Endothelial cell (in vitro differentiated cells): ENCODE data around the gene TNFRSF8. TPM values are rescaled to one million over a fixed set of nuclear protein-coding genes. Genes with fewer than 3 reads are reported as not detected.

Source experiments
- DNase-seq: peaks from one replicate; pipeline ENCODE4 v3.0.0; 2021; ENCODE audit warnings: low spot score
- H3K27ac Mint-ChIP-seq: one replicate; pipeline ENCODE4 v1.8.0; 2021; ENCODE audit warnings: mixed read lengths, inconsistent platforms; ENCODE audit not compliant: unreplicated experiment
- H3K27me3 Mint-ChIP-seq: one replicate; pipeline ENCODE4 v1.8.0; 2021; ENCODE audit warnings: mild to moderate bottlenecking, moderate library complexity, mixed read lengths, inconsistent platforms; ENCODE audit not compliant: unreplicated experiment
- H3K36me3 Mint-ChIP-seq: one replicate; pipeline ENCODE4 v1.8.0; 2021; ENCODE audit warnings: mild to moderate bottlenecking, low read depth, mixed read lengths, inconsistent platforms; ENCODE audit not compliant: unreplicated experiment
- H3K4me1 Mint-ChIP-seq: one replicate; pipeline ENCODE4 v1.8.0; 2021; ENCODE audit warnings: mild to moderate bottlenecking, mixed read lengths, inconsistent platforms; ENCODE audit not compliant: unreplicated experiment
- H3K4me3 Mint-ChIP-seq: one replicate; pipeline ENCODE4 v1.8.0; 2021; ENCODE audit warnings: mild to moderate bottlenecking, mixed read lengths, inconsistent platforms; ENCODE audit not compliant: unreplicated experiment
- H3K9me3 Mint-ChIP-seq: one replicate; pipeline ENCODE4 v1.8.0; 2021; ENCODE audit warnings: mixed read lengths, inconsistent platforms; ENCODE audit not compliant: unreplicated experiment
- total RNA-seq: library from RNA; stranded (reverse); fragmentation: NEBNext Ultra II Directional; extraction: Animal tissue kit (Norgen Biotek cat#: 25700); gene quantifications from one replicate; pipeline ENCODE4 v1.2.1, GENCODE V29; 2021; ENCODE audit not compliant: unreplicated experiment
- TF ChIP-seq, protein P1 (sequence below): fragments of 200-600 bp; sonication (generic); IDR thresholded peaks from one replicate; pipeline ENCODE4 v1.5.0; 2021; ENCODE audit warnings: antibody characterized with exemption; ENCODE audit not compliant: unreplicated experiment

The TNFRSF8 gene
- total RNA-seq, 1 donor from 2014 or later, result 1.9 TPM

DNA sequence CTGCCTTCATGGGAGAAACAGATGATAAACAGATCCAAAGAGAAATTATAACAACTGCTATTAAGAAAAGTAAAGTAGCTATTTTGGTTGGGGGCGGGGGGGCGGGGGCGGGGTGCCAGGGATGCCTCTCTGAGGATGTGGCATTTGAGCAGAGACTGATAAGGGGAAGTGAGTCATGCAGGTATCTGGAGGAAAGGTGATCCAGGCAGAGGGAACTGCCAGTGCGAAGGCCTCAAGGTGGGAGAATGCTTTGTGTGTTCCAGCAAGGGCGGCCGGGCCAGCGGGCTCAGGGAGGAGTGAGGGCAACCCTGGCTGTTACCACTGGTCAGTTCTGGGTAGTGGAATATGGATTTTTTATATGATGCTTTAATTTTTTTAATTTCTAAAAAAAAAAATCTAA, 96.7 kb downstream of the TNFRSF8 start:
- TF ChIP-seq, protein P1, sequence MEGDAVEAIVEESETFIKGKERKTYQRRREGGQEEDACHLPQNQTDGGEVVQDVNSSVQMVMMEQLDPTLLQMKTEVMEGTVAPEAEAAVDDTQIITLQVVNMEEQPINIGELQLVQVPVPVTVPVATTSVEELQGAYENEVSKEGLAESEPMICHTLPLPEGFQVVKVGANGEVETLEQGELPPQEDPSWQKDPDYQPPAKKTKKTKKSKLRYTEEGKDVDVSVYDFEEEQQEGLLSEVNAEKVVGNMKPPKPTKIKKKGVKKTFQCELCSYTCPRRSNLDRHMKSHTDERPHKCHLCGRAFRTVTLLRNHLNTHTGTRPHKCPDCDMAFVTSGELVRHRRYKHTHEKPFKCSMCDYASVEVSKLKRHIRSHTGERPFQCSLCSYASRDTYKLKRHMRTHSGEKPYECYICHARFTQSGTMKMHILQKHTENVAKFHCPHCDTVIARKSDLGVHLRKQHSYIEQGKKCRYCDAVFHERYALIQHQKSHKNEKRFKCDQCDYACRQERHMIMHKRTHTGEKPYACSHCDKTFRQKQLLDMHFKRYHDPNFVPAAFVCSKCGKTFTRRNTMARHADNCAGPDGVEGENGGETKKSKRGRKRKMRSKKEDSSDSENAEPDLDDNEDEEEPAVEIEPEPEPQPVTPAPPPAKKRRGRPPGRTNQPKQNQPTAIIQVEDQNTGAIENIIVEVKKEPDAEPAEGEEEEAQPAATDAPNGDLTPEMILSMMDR, result no peak
- H3K9me3 Mint-ChIP-seq, result no peaks in the 10 kb centered on the region
- no peak overlapping the region for H3K27ac Mint-ChIP-seq
- H3K27me3 Mint-ChIP-seq, result peaks cover 11% of the 10 kb centered on the region
- no peak for DNase-seq
- H3K36me3 Mint-ChIP-seq, result peaks cover 12% of the 10 kb centered on the region
- H3K4me1 Mint-ChIP-seq, result peaks cover 35% of the 10 kb centered on the region
- no peak overlapping the region for H3K4me3 Mint-ChIP-seq

DNA sequence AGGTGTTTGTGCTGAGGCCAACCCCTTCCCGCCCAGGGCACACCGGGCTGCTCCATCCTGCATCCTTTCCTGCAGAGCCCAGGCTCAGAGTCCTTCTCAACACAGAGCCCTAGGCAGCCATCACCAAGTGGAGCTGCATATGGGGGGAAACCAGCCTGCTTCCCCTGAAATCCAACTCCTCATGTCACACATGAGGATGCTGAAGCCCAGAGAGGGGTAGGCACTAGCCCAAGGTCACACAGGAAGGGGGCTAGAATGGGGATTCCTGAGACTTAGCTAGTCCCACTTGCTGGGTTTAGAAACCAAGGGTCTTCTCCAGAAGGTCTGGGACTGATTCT, 98.2 kb downstream of the TNFRSF8 start:
- Mint-ChIP-seq H3K36me3 (peaks cover 12% of the 10 kb centered on the region), H3K27me3 (peaks cover 8% of the 10 kb centered on the region), H3K4me3 (no peak overlapping the region), H3K9me3 (no peaks in the 10 kb centered on the region), H3K4me1 (peaks cover 33% of the 10 kb centered on the region), H3K27ac (peak overlapping the region; percentile 13)
- TF ChIP-seq, protein P1, result no peak
- no peak for DNase-seq

DNA sequence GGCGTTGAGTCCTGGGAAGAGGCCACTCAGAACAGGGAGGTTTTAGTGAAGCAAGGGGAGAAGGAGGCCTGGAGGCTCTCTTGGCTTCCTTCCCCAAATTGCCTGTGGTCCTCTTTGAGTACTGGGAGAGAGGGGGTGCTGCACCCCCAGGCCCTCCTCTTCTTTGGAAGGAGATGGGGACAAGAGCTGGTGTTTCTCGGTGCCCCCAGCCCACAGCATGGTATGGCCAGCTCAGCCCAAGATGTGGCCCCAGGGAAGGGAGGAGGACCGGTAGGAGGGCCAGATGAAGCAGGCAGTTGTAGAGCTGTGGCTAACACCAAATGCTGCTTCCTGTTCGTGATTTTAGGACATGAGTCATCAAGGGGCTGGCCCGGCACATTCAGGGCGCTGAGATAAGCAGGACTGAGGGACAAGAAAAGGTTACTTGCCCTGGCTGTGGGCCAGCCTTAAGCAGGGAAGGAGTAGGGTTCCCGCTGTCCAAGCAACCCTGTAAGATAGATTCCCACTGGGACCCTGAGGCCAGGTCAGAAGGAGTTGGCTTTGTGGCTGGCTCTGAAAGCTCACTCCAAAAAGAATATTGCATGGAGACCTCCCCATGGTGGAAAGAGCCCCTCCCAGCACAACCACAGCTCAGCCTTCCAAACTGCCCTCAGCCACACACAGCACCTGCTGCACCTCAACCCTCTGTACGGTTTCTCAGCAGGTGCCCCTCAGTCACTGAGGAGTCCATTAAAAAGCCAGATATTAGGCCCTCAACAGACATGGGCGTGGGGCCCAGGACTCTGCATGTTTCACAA, 98.8 kb downstream of the TNFRSF8 start:
- TF ChIP-seq, protein P1, result no peak
- Mint-ChIP-seq H3K9me3 (no peaks in the 10 kb centered on the region), H3K4me3 (no peak overlapping the region), H3K27me3 (peaks cover 10% of the 10 kb centered on the region), H3K4me1 (peaks cover 35% of the 10 kb centered on the region), H3K36me3 (peaks cover 12% of the 10 kb centered on the region), H3K27ac (peak overlapping the region; percentile 13)
- DNase-seq, result no peak

DNA sequence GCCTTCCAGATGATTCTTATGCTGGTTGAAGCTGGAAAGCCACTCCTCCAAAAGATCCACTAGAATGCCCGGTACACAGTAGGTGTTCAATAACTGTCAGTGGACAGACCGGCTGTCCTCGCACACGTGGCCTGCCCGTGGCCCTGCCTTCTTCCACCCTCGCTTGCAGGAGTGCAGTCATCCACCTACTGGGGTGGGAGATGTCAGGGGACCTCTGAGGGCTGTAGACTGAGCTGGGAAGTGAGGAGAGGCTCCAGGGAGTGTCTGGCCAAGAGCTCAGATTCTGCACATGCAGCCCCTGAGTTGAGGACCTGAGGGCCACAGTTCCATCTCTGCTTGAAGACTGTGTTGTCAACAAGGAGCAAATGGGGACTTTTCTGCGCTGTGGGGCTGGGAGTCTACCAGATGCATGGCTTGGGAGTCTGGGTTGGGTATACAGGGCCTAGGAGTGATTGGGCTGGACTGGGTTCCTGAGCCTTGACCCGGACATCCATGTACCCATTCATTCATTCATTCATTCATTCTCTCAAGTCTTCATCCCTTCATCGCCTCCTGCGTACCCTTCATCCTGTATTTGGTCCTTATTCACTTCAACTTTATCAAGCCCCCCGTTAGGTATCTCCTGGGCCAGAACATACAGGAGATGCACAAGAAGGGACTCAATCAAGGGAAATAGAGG, 99.5 kb downstream of the TNFRSF8 start:
- TF ChIP-seq, protein P1, result no peak
- DNase-seq, result no peak
- no peak overlapping the region for H3K27ac Mint-ChIP-seq
- no peaks in the 10 kb centered on the region for H3K9me3 Mint-ChIP-seq
- peaks cover 35% of the 10 kb centered on the region for H3K4me1 Mint-ChIP-seq
- H3K4me3 Mint-ChIP-seq, result no peak overlapping the region
- H3K27me3 Mint-ChIP-seq, result peaks cover 10% of the 10 kb centered on the region
- H3K36me3 Mint-ChIP-seq, result peaks cover 12% of the 10 kb centered on the region

DNA sequence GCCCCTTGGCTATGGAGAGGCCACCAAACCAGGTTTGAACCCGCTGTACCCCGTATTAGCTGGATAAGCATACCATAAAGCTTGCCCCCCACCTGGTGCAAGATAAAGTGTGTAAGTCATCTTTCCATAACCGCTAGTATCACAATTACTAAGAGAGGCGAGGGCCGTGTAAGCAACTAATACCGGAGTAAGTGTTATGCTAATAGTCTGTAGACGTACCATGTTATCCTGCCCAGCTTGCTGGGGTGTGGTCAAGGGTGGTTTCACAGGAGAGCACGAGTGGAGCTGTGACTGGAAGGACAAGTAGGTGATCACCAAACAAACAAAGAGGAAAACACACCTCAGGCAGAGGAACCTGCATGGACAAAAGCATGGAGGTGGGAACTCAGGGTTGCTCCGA, 100.1 kb downstream of the TNFRSF8 start:
- Mint-ChIP-seq H3K4me1 (peaks cover 35% of the 10 kb centered on the region), H3K36me3 (peaks cover 12% of the 10 kb centered on the region), H3K27me3 (peaks cover 15% of the 10 kb centered on the region), H3K9me3 (no peaks in the 10 kb centered on the region), H3K4me3 (no peak overlapping the region), H3K27ac (no peak overlapping the region)
- no peak for DNase-seq
- TF ChIP-seq, protein P1, result no peak
